ENCODE measurements around the gene NKAIN2.
"Not testable (repeated sequence)": the region's sequence is repeated elsewhere in the genome, so short reads cannot be mapped to it uniquely, and the experiment has no call there.

Gene NKAIN2

DNA sequence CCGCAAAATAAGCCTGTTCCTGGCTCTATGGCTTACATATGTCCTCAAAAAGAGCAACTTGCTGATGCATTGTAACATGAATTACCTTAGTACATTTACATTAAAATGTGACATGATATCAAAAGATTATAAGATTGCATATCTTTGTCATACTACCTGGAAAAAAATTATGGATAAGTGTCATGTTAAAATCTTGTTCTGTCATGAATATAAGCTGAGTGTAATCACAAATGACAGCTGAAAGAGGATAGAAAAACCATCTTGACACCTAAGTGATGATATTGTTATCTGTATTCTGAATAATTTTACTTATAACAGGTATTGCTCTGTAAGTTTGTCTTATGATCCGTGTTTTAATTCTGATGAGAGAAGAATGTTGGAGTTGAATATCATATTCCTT is 655.6 kb downstream of the NKAIN2 start:
- no peak for ATAC-seq

DNA sequence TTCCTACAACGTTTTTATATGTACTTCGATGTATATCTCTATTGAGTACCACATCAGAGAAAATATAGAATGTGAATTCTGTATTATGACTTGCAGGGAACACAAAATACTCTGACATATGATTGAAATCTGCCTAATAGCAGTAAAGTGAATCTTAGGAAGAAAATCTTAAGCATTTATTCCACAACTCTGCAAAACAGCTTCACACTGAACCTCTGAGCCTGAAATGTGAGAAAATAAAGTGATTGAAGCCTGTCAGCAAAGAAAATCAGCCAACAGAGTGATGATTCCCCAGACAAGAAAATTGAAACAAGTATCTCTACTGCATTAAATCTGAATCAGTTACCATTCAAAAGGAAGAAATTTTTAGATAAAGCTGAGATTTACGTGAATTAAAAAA is 659.1 kb downstream of the NKAIN2 start:
- no peak for ATAC-seq

DNA sequence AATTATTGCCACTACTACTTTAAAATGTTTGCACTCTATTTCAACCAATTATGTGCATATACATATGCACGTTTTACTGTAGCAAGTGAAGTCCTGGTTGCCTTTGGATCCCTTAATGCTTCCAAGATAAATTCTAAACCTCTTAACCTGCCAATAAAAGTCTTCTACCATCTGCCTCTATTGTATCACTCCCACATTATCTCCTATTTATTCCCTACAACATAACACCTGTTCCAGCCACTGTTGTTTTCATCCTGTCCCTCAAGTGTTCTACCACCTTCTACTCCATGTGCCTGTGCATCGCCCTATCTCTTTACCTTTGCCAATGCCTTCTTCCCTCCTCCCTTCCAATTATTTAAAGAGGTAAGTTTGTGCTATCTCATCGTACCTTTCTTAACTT is 659.6 kb downstream of the NKAIN2 start:
- ATAC-seq: no peak

DNA sequence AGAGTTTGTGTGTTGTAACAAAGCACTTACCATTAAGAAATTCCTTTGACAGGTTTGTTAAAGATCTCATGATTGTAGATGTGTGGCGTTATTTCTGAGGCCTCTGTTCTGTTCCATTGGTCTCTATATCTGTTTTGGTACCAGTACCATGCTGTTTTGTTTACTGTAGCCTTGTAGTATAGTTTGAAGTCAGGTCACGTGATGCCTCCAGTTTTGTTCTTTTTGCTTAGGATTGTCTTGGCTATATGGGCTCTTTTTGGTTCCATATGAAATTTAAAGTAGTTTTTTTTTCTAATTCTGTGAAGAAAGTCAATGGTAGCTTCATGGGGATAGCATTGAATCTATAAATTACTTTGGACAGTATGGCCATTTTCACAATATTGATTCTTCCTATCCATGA is 660.9 kb downstream of the NKAIN2 start:
- not testable (repeated sequence) for ATAC-seq

DNA sequence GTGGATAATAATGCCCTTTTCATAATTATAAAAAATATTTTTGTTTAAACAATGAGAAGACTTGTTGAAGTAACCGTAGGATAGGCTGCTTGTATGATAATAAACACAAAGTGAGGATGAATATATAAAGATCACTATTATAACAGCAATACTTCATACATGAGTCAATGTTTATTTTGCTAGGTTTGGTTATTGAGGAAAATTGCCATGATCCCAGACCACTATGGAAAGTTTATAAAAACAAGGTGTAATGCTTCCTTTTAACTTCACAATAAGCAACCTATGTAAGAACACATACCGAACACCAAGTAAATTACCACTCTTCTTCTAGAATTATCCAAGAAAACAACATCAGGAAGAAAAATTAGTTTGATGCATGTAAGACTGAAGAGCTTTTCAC is 663.3 kb downstream of the NKAIN2 start:
- ATAC-seq: no peak

DNA sequence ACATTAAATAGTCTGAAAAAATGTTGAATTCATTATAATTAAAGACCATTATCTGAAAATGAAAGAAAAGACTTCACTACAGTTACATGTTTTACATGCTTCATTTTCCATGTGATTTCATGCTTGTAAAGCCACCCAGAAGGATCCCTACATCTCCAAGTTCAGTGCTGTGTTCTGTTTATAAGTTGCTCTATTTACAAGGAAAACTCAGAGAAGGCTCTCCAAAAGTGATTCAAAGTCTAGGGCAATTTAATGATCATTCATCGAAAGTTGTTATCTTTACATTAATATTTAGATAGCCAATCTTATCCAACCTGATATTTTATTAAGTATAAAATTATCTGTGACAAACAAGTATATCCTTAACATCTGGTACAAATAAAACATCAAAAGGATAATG is 663.7 kb downstream of the NKAIN2 start:
- ATAC-seq: no peak

DNA sequence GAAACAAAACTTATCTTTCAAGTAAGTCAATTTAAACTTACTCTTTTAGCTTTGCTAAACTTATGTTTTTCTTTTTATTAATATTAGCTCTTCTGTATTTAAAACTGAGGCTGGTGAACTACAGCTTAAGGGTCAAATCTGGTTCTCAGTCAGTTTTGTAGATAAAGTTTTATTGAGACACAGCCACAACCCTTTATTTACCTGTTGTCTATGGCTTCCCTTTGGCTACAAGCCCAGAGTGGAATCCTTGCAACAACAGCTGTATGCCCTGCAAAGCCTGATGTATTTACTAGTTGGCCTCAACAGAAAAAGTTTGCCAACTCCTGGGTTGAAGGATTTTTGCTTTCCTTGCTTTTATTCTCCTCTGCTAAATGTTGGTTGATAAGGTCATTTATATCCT is 667.1 kb downstream of the NKAIN2 start:
- no peak for ATAC-seq

DNA sequence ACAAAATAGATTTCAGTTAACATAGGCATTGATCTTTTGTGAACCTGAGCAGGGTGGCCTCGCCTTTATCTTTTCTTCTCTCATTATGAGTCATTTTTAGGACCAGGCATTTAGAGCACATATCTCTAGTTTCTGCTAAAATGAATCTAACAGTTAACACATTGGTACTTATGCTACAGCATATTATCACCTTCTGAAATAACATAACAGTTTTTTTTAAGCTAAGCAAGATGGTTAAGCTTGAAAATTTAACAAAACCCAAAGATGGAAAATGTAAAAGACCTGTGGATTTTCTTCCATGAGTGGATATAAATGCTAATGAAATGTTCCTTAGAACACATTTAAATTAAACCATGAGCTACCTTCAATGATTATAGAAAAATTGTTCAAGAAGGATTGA is 671.5 kb downstream of the NKAIN2 start:
- ATAC-seq: no peak

DNA sequence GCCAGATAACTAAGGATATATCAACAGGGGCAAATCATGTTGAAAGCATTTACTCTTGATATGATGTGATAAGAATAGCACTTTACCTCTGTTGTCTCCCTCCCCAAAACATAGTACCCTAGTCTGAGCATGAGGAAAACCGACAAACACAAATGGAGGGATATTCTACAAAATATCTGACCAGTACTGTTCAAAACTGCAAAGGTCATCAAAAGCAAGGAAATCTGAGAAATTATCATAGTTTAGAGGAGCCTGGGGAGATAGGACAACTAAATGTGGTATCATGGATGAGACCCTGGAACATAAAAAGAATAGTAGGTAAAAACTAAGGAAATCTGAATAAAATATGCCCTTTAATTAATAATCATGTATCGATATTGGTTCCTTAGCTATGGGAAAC is 675.2 kb downstream of the NKAIN2 start:
- no peak for ATAC-seq

DNA sequence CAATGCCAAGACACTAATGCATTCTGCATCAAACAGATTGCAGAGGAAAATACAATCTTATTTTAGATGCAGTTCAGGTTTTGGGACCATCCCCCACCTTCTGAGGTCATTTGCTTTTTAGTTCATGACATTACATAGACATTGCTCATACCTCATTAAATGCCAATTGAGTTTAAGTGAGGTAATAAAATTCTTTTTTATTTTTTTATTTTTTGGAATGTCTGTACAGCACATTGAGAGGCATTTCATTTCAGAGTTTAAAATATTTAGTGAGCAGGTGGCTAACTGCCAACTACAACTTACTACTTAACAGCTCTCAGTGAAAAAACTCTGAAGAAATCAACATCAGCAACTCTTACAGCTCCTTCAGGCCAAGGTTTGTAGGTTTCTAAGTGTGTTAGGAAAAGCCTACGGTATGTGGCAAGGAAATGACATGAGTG is 676.3 kb downstream of the NKAIN2 start:
- no peak for ATAC-seq

DNA sequence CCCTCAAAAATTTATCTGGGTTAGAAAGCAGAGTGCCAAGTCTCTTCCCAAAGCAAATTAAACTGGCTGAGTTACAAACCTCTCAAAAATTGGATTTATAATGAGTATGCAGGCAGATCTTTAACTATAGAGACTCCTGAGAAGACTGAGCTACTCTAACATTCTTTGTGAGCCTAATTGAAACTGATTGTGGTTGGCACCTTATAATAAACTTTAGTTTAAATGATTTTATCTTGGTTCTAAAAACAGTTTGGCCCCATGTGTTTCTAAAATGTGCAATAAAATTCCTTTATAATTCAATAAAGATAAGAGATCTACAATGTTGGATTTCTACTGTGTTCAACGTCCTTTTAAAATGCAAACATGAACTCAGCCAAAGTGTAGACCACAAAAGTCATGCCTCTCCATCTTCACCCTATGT is 678.4 kb downstream of the NKAIN2 start:
- no peak for ATAC-seq

DNA sequence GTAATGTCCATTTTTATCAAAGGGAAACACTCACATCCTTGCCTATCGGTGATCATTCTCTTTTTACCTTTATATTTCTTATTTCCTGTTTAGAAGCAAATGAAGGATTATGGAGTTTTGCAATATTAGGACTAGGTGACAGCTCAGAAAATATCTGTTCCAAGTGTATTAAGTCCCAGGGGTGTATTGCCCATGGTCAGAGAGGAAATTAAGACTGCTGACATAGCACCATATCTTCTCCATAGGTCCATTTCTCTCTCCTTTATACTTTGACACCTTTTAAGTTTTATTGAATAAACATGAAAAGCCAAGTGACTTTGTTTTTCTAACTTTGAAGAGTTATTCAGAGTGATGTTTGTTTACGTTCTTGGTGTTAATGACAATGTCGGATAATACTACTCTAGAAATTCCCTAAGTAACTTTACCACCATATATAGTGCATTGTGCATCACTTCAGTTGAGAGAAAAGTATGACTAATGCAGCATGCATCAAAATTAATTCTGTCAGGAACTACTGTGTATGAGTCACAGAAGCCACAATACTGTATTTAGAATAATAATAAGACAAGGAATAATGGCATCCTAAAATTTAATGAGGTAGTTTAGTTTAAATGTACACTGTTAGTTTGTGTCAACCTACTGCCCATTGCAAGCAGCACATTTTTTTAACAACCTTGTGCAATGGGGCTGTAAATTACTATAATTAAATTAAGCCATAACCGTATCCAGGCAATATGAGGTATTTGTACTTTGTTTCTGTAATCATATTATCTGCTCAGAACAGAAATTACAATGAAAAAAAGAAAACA is 684.2 kb downstream of the NKAIN2 start:
- ATAC-seq: no peak

DNA sequence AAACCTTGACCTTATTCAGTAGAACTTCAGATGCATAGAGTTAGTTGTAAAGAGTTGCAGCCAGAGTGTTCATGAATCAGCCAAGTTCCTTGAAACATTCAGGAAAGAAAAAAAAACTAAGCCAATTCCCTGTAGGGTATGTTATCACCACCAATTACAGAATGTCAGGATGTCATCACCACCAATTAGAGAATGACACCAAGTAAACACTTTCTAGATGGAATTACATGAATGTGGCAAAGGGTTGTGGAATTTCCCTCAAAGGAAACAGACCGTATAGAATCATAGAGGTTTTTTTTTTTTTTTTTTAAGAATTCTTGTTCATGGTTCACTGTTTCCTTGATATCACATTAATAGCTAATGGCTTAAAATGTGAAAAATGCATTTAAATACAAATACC is 686.5 kb downstream of the NKAIN2 start:
- no peak for ATAC-seq

DNA sequence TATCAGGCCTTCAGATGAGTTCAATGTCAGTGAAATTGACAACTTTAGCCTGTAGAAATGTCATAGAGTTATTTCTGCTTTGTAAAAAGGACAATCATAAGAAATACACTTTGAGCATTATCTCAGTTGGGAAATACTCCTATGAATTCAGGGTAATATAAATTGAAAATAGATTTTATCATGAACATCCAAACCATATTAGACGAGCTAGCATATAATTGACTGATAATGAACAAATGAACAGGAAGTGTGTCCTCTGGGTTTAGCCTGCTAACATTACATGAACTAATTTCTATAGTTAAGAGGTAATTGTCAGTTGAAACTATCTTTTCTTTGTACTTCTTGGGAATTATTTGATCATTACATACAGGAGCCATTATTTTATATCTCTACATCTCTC is 689.6 kb downstream of the NKAIN2 start:
- no peak for ATAC-seq

DNA sequence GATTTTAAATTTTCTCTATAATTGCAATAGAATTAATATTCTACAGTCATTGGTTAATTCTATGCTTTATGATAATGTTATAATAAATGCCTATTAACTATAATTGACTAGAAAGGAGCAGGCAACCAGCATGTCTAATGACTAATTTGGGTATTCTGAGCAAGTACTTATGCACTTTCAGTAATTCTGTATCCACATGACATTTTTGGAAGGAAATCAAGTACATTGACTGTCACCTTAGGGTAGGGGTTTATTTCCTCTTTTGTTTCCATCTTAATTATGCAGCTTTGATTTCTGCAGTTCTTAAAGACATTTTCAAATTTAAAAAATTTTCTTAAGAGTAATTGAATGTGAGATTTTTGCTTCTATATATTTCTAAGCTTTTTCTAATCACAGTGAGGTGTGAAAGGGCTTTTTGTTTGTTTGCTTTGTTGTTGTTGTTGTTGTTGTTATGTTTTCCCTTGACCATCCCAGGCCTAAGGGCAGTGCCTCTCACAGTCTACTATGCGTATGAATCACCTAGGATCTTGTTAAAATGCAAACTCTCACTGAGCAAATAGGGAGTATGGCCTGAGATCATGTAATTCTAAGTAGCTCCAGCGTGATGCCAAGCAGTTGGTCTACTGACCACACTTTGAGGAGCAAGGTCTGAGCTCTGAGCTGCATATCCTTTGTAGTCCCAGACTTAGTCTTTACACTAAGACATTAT is 691.4 kb downstream of the NKAIN2 start:
- ATAC-seq: no peak

DNA sequence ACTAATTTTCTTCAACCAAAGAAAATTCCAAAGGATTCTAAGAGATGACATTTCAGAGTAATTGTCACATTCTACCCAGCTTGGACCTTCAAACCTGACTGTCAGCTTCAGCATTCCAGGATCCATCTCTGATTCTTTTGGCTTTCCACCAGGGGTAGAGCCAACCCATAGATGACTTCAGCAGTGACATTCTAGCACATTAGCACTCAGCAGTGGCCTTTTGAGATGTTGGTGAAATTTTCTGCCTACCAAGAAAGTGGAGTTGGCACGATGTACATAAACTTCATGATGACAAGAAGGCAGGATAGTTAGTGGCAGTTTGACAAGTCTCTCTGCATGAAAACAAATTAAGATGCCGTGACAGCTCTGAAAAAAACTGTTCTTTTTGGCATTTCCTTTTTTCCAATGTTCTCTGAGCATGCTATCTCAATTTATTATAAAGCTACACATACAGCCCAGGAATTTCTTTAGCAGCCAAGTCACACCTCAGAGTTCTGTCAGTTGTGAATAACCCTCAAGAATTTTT is 692.1 kb downstream of the NKAIN2 start:
- no peak for ATAC-seq

DNA sequence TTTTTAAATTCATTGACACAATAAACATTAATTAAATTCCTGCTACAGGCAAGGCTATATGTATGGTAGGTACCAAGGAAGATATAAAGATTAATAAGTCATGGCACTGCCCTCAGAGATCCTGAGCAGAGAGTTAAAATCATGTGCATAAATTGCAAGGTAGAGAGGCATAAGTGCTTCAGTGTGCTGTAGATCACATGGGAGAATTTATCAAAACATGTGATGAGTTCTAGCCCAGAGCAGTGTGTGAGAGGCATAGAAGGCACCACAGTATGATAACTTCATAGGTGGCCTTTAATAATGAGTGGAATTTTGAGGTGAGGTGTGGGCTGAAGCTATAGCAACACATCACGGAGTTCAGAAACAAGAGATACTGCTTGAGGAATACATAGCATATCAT is 692.7 kb downstream of the NKAIN2 start:
- no peak for ATAC-seq

DNA sequence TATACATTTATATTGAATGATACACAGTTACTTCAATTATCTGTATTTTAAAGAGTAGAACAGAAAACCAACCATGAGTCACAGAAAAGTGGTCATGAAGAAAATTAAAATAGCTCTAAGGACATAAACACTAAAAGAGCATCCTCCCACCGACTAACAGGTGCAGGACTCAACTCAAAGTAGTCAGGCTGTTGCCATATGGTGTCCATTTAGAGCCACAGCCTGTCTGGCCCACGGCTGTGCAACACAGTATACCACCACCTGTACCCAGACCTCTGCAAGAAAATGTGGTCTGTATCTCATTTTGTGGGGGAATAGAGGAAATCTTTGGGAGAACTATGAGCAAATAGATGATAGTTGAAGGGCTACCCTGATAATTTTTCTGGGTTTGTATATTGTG is 708.8 kb downstream of the NKAIN2 start:
- ATAC-seq: no peak

DNA sequence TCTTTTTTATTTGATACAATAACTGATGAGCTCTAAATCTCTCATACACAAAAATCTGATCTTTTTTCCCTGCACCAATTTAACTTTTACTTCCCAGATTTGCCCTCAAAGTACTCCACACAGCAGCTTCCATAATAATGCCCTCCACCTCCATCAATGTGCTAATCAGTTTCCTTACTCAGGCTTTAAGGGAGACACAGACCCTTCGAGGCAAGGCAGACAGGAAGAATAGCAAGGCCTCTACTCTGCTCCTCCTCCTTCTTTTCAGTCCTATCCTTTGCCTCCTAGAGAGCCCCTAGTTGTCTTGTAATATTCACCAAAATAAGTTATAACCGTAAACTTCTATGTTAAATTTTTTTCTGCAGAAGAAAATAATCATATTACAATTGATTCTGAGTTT is 713.7 kb downstream of the NKAIN2 start:
- no peak for ATAC-seq

DNA sequence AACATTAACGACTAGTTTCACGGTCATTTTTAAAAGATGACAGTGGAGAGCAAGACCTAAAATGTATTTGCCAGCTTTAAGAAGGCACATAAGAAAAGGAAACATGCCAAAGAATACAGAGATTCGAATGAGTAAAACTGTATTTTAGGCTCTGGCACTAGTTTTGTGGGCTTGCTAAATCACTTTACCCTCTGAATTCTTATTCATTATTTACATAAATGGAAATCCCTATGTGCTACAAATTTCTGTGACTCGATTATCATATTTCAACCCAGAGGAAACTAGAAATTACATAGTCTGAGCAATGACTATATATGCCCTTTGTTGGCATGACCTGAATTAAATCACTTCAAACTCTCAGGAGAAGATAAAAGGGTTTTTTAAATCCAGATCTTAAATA is 716.8 kb downstream of the NKAIN2 start:
- no peak for ATAC-seq

DNA sequence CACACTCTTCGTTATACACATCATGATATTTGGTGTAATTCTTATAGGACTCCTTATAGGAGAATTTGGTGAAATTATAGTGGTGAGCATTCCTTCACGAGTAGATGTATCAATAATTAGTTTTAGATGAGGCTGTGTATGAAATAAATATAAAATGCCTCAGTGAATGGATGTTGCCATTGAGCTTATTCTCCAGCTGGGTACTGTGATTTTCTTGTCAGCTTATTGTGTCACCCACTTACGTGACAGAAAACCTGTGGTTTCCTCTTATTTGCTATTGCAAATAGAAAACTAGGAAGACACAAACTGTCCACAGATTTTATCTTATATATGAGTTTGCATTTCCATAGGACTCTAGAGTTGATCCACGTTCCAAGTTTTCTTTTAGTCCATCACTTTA is 718.7 kb downstream of the NKAIN2 start:
- no peak for ATAC-seq

DNA sequence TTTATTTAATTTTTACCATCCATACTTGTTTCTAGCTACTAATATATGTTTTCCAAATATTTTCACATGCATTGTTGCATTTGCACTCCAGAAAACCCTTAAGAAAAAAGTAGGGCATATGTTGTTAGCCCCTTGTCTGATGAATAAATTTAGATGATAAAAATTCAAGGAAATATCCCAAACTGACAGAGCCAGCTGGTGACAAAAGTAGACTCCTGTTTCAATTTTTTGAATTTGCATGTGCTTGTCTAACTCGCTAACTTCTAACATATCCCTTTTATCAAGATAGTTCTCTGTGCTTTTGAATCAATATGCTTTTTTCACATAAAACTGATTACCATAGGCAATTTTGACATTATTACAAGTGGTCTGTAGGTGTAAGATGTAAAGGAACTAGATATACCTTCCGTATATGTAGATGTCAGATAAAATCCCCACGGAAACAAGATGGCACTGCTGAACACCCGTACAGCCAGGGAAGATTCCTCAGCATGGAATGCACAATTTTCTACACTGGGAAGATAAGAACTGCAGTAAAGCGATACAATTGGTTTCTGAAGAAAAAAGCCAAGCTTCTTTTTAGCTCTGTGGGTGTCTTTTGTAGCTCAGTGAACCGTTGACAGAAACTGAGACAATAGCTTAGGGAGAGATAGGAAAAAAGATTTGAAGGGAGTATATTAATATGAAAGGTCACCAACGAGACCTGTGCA is 721.0 kb downstream of the NKAIN2 start:
- ATAC-seq: no peak

DNA sequence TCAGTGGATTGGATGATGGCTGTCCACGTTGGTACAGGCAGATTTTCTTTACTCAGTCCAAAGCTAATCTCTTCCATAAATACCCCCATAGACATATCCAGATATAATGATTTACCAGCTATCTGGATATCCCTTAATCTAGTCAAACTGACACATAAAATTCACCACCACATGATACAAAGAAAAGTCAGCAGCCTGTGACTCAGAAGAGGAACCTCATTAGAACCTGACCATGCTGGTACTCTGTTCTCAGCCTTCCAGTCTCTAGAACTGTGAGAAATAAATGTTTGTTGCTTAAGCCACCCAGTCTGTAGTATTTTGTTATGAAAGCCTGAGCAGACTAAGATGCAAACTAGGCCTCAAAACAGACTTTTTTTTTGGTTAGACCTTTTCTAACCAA is 727.3 kb downstream of the NKAIN2 start:
- ATAC-seq: no peak

DNA sequence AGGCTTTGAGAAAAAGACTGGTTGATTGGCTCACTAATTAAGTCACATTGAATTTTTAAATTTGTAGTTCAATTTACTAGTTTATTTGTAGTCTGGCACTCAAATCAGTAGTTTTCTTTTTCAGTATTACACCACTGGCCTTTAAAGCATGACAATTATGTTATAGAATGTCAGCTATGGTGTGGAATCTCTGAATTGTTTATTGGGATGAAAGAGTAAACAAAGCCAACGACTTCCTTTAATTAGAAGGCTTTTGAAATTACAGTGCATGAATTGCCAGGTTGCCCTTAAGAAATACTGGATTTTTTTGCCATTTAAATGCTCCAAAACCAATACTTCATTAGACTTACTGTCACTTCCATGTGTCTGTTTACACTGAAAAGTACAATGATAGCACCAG is 731.6 kb downstream of the NKAIN2 start:
- no peak for ATAC-seq
